Thyroid gland (tissue), 4 donors: ENCODE data around the gene GPR132.

Experiments
- POLR2A ChIP-seq, 2 donors: fragments of 450-650 bp; IDR thresholded peaks; one replicate each; pipeline ENCODE4 v1.6.1; 2017; ENCODE audit warnings: antibody characterized with exemption in 2 of 2, mild to moderate bottlenecking in 2 of 2, moderate library complexity in 1 of 2
- TF ChIP-seq, protein P1 (sequence below), 6 experiments: fragments of 200-600 bp in 3 of 6; fragments of 450-650 bp in 3 of 6; sonication (generic) in 3 of 6; IDR thresholded peaks; one replicate each; pipeline ENCODE4 v1.5.1; 2016 to 2019; ENCODE audit warnings: antibody characterized with exemption in 6 of 6, mild to moderate bottlenecking in 2 of 6, inconsistent platforms in 1 of 6, moderate library complexity in 1 of 6

DNA sequence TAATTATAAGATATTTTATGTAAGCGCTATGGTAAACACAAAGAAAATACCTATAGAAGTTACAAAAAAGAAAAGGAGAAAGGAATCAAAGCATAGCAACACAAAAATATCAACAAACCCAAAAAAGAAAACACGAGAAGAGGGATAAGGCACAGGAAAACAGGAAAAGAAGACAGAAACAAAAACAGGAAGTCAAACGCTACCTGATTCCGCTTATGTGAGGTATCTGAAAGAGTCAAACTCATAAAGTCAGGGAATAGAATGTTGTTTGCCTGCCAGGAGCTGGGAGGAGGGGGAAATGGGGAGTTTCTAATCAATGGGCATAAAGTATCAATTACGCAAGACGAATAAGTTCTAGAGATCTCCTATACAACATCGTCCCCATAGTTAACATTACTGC is 39.9 kb upstream of the GPR132 start:
- TF ChIP-seq, protein P1, sequence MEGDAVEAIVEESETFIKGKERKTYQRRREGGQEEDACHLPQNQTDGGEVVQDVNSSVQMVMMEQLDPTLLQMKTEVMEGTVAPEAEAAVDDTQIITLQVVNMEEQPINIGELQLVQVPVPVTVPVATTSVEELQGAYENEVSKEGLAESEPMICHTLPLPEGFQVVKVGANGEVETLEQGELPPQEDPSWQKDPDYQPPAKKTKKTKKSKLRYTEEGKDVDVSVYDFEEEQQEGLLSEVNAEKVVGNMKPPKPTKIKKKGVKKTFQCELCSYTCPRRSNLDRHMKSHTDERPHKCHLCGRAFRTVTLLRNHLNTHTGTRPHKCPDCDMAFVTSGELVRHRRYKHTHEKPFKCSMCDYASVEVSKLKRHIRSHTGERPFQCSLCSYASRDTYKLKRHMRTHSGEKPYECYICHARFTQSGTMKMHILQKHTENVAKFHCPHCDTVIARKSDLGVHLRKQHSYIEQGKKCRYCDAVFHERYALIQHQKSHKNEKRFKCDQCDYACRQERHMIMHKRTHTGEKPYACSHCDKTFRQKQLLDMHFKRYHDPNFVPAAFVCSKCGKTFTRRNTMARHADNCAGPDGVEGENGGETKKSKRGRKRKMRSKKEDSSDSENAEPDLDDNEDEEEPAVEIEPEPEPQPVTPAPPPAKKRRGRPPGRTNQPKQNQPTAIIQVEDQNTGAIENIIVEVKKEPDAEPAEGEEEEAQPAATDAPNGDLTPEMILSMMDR (IDR thresholded peaks at IDR 0.05): no peak
- no peak for TF ChIP-seq POLR2A (IDR thresholded peaks at IDR 0.05)
